Measurements from ENCODE around the gene STAT1. TPM values are rescaled to one million over a fixed set of nuclear protein-coding genes. Genes with fewer than 3 reads are reported as not detected.

The STAT1 gene
- total RNA-seq, 4 donors from 2014 or later, result 23.2 to 67.8 (median 52.2) TPM

- DNase-seq, result no peak
- H3K27ac ChIP-seq, result no peak overlapping the region
- in situ Hi-C loops (cut with MboI; ENCODE audit: low pct_ligation_motif_present in 1 of 4, low pct_unique_long_range_greater_than_20kb in 1 of 4, low sequenced_read_pairs in 3 of 4) (no loop called here), intact Hi-C loops (cut with DNase I; ENCODE audit: low total_unique reads) (no loop called here)
- no peak for TF ChIP-seq EP300 (IDR thresholded peaks at IDR 0.05; ENCODE audit: low read depth)
- no peak for TF ChIP-seq POLR2AphosphoS5 (IDR thresholded peaks at IDR 0.05)
- no peak for TF ChIP-seq POLR2A (IDR thresholded peaks at IDR 0.05)
- no peak for TF ChIP-seq CTCF (IDR thresholded peaks at IDR 0.05)
- 78 to 83% methylated on average over 8 to 13 of the region's 13 CpGs for WGBS, 2 donors (ENCODE audit: low coverage in 1 of 2)
- no peaks in the 10 kb centered on the region for H3K27me3 ChIP-seq
- H3K9me3 ChIP-seq, result no peaks in the 10 kb centered on the region
- H3K36me3 ChIP-seq, result peaks cover 0 to 88% (median 41%) of the 10 kb centered on the region in 4 donors
- no peaks in the 10 kb centered on the region for H3K4me1 ChIP-seq
- H3K4me3 ChIP-seq, result no peak overlapping the region
Observed at GRCh38 chr2:190986221-190986953, 27.6 kb downstream of the STAT1 start.

- Histone ChIP-seq H3K9me3 (no peaks in the 10 kb centered on the region), H3K27ac (no peak overlapping the region), H3K36me3 (peaks cover 0 to 87% (median 35%) of the 10 kb centered on the region in 4 donors), H3K4me3 (no peak overlapping the region), H3K4me1 (peaks cover 0 to 8% (median 0%) of the 10 kb centered on the region in 4 donors), H3K27me3 (no peaks in the 10 kb centered on the region)
- no peak for DNase-seq
- in situ Hi-C loops (cut with MboI; ENCODE audit: low pct_ligation_motif_present in 1 of 4, low pct_unique_long_range_greater_than_20kb in 1 of 4, low sequenced_read_pairs in 3 of 4), result no loop called here
- intact Hi-C loops (cut with DNase I; ENCODE audit: low total_unique reads), result no loop called here
- TF ChIP-seq POLR2A (IDR thresholded peaks at IDR 0.05) (no peak), CTCF (IDR thresholded peaks at IDR 0.05) (no peak), POLR2AphosphoS5 (IDR thresholded peaks at IDR 0.05) (no peak), EP300 (IDR thresholded peaks at IDR 0.05; ENCODE audit: low read depth) (no peak)
- 80 to 86% methylated on average over 5 of the region's 5 CpGs for WGBS, 2 donors (ENCODE audit: low coverage in 1 of 2)
Observed at GRCh38 chr2:190984595-190984994, 29.4 kb downstream of the STAT1 start.

- Histone ChIP-seq H3K27ac (no peak overlapping the region), H3K4me1 (peaks cover 0 to 8% (median 0%) of the 10 kb centered on the region in 4 donors), H3K27me3 (no peaks in the 10 kb centered on the region), H3K4me3 (no peak overlapping the region), H3K36me3 (peaks cover 0 to 88% (median 41%) of the 10 kb centered on the region in 4 donors), H3K9me3 (no peaks in the 10 kb centered on the region)
- TF ChIP-seq EP300 (IDR thresholded peaks at IDR 0.05; ENCODE audit: low read depth) (no peak), CTCF (IDR thresholded peaks at IDR 0.05) (no peak), POLR2A (IDR thresholded peaks at IDR 0.05) (no peak), POLR2AphosphoS5 (IDR thresholded peaks at IDR 0.05) (no peak)
- intact Hi-C loops (cut with DNase I; ENCODE audit: low total_unique reads) (no loop called here), in situ Hi-C loops (cut with MboI; ENCODE audit: low pct_ligation_motif_present in 1 of 4, low pct_unique_long_range_greater_than_20kb in 1 of 4, low sequenced_read_pairs in 3 of 4) (no loop called here)
- no peak for DNase-seq
- whole genome bisulfite sequencing, 2 donors (ENCODE audit: low coverage in 1 of 2), result 90 to 91% methylated on average over 8 of the region's 8 CpGs
Observed at GRCh38 chr2:190982262-190983034, 31.5 kb downstream of the STAT1 start.

DNA sequence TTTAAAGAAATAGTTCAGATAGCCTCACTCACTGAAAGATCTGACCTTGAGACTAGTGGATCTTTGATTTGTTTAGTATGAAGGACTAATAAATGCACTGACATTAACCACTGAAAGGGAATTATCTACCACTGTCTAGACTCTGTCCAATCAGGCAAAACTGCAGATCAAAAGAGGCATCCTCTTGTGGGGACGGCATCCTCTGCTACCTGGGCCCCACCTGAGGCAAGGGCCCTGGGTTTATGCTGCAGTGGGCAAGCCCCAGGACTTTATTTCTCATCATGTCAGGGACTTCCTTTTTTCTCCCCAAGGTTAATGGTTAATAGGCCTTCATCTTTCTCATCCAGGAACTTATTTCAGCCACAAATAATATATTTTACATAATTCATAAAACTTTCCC, 32.2 kb downstream of the STAT1 start:
- H3K4me3 ChIP-seq, result no peak overlapping the region
- H3K27me3 ChIP-seq, result no peaks in the 10 kb centered on the region
- in situ Hi-C loops (cut with MboI; ENCODE audit: low pct_ligation_motif_present in 1 of 4, low pct_unique_long_range_greater_than_20kb in 1 of 4, low sequenced_read_pairs in 3 of 4) (no loop called here), intact Hi-C loops (cut with DNase I; ENCODE audit: low total_unique reads) (no loop called here)
- H3K36me3 ChIP-seq, result peaks cover 0 to 89% (median 40%) of the 10 kb centered on the region in 4 donors
- 93 to 100% methylated on average over 1 of the region's 1 CpG for WGBS, 2 donors (ENCODE audit: low coverage in 1 of 2)
- H3K9me3 ChIP-seq, result no peaks in the 10 kb centered on the region
- no peak for DNase-seq
- peaks cover 0 to 8% (median 0%) of the 10 kb centered on the region in 4 donors for H3K4me1 ChIP-seq
- H3K27ac ChIP-seq, result no peak overlapping the region
- TF ChIP-seq EP300 (IDR thresholded peaks at IDR 0.05; ENCODE audit: low read depth) (no peak), CTCF (IDR thresholded peaks at IDR 0.05) (no peak), POLR2AphosphoS5 (IDR thresholded peaks at IDR 0.05) (no peak), POLR2A (IDR thresholded peaks at IDR 0.05) (no peak)
